PFSK-1 (cell line): Measurements from ENCODE around the gene GSDMA. TPM values are rescaled to one million over a fixed set of nuclear protein-coding genes. Genes with fewer than 3 reads are reported as not detected.

ENCODE experiments used
- FOXP2 ChIP-seq: optimal IDR thresholded peaks from 2 replicates; pipeline ENCODE3; 2011; ENCODE audit warnings: borderline replicate concordance, control low read depth, inconsistent platforms; ENCODE audit not compliant: insufficient read depth; ENCODE audit errors: extremely low read length, extremely low read depth
- POLR2AphosphoS5 ChIP-seq: IDR thresholded peaks from 2 replicates; pipeline ENCODE4 v1.6.1; 2012; ENCODE audit warnings: low read depth, mild to moderate bottlenecking, control low read depth, low read length, moderate library complexity
- SIN3A ChIP-seq: IDR thresholded peaks from 2 replicates; pipeline ENCODE4 v1.6.1; 2012; ENCODE audit warnings: mild to moderate bottlenecking, low read length, moderate library complexity, borderline replicate concordance; ENCODE audit not compliant: insufficient read depth
- TAF1 ChIP-seq: IDR thresholded peaks from 2 replicates; pipeline ENCODE4 v1.6.1; 2012; ENCODE audit warnings: low read length, control low read depth, borderline replicate concordance; ENCODE audit not compliant: insufficient read depth
- polyA plus RNA-seq: library from polyadenylated mRNA; unstranded; fragments of >200 nt; gene quantifications from one replicate; pipeline ENCODE4 v1.2.1, GENCODE V29; 2012; ENCODE audit warnings: low read depth, missing spikeins; ENCODE audit not compliant: insufficient read length
- TF ChIP-seq, protein P1 (sequence below), 2 experiments: IDR thresholded peaks; 2 replicates each; pipeline versions ENCODE4 v1.6.1 to v1.8.0; 2011 to 2012; ENCODE audit warnings: low read depth in 2 of 2, low read length in 2 of 2, control low read depth in 1 of 2, inconsistent platforms in 1 of 2, mild to moderate bottlenecking in 1 of 2, moderate library complexity in 1 of 2; ENCODE audit not compliant: insufficient read depth in 1 of 2

The GSDMA gene
- not detected for polyA plus RNA-seq

GRCh38 chr17:39962642-39963220, at the start of gene GSDMA:
GSDMA (plus strand) TSS chr17:39963004; CDS start chr17:39965688, 2,684 bp downstream.
- TF ChIP-seq FOXP2 (no peak), POLR2AphosphoS5 (no peak), TAF1 (no peak), SIN3A (no peak)
- TF ChIP-seq, protein P1, sequence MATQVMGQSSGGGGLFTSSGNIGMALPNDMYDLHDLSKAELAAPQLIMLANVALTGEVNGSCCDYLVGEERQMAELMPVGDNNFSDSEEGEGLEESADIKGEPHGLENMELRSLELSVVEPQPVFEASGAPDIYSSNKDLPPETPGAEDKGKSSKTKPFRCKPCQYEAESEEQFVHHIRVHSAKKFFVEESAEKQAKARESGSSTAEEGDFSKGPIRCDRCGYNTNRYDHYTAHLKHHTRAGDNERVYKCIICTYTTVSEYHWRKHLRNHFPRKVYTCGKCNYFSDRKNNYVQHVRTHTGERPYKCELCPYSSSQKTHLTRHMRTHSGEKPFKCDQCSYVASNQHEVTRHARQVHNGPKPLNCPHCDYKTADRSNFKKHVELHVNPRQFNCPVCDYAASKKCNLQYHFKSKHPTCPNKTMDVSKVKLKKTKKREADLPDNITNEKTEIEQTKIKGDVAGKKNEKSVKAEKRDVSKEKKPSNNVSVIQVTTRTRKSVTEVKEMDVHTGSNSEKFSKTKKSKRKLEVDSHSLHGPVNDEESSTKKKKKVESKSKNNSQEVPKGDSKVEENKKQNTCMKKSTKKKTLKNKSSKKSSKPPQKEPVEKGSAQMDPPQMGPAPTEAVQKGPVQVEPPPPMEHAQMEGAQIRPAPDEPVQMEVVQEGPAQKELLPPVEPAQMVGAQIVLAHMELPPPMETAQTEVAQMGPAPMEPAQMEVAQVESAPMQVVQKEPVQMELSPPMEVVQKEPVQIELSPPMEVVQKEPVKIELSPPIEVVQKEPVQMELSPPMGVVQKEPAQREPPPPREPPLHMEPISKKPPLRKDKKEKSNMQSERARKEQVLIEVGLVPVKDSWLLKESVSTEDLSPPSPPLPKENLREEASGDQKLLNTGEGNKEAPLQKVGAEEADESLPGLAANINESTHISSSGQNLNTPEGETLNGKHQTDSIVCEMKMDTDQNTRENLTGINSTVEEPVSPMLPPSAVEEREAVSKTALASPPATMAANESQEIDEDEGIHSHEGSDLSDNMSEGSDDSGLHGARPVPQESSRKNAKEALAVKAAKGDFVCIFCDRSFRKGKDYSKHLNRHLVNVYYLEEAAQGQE (IDR thresholded peaks at IDR 0.05; ENCODE audit: insufficient read depth in 1 of 2, low read depth in 2 of 2, low read length in 2 of 2), result no peak

GRCh38 chr17:39913989-39914388, 48.8 kb upstream of the GSDMA start:
- TF ChIP-seq TAF1 (no peak), POLR2AphosphoS5 (no peak), SIN3A (no peak), FOXP2 (no peak)
- TF ChIP-seq, protein P1 (IDR thresholded peaks at IDR 0.05; ENCODE audit: insufficient read depth in 1 of 2, low read depth in 2 of 2, low read length in 2 of 2), result no peak

DNA sequence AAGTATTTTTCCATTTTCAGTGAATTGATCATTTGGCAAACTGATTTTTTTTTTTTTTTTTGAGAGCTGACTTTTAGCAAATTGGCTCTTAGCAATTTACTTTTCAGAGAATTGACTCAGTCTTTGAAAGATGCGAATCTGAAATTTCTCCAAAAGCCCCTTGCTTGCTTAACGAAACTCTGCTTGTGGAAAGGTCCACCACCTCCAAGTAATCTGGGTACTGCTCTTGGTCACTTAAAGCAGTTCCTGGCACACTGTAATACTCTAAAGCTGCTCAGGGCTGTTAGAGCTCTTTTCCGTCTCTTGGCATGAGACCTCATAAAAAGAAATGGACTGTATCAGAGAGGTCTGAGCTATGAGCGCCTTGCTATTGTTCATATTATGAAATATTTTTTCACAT, 47.2 kb upstream of the GSDMA start:
- TF ChIP-seq, protein P1 (IDR thresholded peaks at IDR 0.05; ENCODE audit: insufficient read depth in 1 of 2, low read depth in 2 of 2, low read length in 2 of 2), result no peak
- no peak for TF ChIP-seq POLR2AphosphoS5
- TF ChIP-seq TAF1, result no peak

GRCh38 chr17:39916918-39917317, 45.9 kb upstream of the GSDMA start:
- TF ChIP-seq TAF1 (no peak), POLR2AphosphoS5 (no peak), SIN3A (no peak), FOXP2 (no peak)
- TF ChIP-seq, protein P1 (IDR thresholded peaks at IDR 0.05; ENCODE audit: insufficient read depth in 1 of 2, low read depth in 2 of 2, low read length in 2 of 2), result no peak
